Measurements from ENCODE around the gene ATP5F1B.

Gene ATP5F1B

DNA sequence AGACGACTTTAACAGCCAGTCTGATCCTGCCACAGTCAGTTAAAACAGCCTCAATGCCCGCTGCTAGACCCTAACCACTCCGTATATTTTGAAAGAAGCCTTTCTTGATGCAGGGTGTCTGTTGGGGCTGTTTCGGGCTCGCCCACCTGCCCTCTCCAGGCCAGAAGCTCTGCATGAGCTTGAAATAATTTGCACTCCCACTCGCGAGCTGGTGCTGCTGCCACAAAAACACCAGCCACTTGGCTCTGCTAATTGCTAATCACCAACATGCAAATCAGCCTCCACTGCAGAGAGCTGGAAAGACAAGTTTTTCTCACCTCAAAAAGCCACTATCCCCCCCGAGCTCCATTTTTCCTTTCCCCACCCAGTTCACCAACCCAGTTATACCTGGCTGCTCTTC lies 31.2 kb downstream of the ATP5F1B start:
- no peak for DNase-seq

DNA sequence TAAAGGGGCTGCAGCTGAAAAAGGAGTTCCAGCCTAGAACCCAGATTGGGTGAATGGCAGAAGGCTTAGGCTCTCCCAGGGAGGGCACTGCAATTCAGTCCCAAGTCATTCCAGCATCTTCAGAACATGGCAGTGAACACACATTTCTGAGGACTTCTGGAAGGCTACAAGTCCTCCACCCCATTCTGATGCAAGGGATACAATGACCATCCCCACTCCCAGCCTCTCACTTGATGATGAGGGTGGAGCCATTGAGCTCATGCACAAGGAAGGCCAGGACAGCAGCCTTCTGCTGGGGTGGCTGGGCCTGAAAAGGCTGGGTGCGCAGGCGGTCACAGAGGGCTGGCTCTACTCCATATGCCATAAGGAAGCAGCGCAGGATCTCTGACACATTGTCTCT lies 41.4 kb downstream of the ATP5F1B start:
- DNase-seq = no peak

DNA sequence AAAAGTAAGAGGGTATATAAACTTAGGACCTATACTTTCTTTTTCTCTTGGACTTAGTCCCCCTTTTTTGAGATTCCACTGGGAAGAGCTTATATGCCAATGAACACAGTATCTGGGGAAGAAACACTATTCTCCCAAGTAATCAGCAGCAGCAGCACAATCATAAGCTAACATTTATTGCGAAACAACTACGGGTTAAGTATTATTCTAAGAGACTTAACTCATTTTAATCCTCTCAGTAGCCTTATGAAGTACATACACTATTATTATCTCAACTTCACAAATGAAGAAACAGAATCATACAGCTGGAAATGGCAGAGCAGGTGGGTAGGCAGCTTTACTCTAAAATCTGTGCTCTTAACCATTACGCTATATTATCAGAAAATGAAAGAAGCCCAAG lies 43.5 kb downstream of the ATP5F1B start:
- no peak for DNase-seq

DNA sequence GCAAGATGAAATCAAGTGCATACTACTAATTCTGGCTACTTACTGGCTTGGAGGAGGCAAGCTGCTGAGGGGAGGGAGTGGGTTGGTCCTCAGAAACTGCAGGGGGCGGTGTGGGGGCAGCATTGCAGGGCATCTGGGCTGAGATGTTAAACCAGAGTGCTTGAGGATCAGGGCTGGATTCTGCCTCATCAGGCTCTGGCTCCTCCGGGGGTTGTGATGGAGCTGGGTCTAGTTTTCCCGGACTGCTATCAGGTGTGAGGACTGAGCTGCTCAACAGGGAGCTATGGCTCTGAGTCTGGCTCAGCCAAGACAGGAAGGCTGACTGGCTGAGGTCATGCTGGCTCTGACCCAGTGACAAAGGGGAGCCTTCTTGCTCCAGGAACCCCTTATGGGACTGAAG lies 44.3 kb downstream of the ATP5F1B start:
- peak; percentile 48 for DNase-seq

DNA sequence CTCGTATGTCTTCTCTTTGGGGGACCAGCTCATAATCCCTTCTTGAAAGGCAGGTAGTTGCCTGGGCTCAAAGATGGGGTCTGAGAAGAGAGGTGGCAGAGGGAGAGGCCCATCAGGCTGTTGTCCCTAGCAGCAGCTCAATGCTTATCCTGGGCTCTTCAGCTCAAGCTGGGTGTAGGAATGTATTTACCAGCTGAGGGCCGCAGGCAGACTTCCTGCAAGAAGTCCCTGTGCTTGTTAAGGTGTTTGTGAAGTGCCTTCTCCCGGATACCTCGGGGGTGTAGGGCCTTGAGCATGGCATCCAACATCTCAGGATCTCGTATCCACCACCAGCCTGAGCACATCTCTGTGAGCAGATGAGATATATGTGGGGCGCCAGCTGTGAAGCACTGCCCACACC lies 45.0 kb downstream of the ATP5F1B start:
- no peak for DNase-seq

DNA sequence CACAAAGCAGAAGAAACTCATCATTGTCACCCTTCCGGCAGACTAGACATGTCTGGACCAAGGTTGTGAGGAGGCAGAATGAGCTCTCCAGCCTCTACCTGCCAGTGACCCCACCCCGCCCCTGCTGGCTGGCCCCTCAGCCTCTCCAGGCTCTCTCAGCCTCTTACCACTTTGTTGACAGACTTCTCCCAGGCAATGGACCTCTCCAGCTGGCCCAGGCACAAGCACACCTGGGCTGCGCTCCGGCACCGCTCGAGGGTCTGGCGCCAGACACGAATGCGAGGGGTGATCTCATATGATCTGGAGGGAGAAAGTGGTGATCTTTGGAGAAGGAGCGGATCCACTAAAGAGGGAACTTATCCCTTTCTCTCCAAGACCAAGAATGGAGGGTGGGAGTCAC lies 46.0 kb downstream of the ATP5F1B start:
- DNase-seq = no peak

DNA sequence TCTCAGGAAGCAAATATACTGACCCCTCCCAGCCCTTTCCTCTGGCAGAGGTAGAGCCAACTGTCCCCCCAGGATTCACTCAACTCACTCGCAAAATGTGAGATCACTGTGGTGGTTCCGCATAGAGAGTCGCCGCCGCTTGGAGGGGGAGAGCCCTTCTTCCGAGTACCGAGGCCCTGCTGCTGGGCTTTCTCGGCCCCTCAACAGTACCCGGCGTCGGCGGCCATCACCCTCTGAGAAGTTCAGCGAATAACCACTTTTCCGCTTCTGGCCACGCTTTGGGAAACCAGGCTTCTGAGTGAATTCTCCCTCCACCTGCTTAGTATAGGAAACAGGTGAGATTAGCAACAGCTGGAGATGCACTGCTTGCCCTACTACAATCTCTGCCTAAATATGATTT lies 46.7 kb downstream of the ATP5F1B start:
- no peak for DNase-seq

DNA sequence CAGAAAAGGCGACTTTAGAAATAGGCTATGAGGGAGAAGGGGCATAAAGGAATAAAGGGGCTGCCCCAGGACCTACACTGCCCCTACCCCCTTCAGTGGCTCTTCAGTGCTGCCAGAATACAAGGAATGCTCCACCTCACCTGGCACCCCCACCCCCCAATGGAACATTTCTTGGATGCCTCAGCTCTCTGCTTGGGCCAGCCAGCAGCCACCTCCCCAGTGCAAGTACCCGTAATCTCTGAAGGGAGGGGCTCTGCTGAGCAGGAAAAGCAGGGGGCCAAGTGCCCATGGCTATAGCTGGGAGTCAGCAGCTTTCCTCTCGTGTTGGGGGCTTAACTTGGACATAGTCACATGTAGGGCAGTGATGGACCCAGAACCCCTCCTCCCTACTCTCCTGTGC lies 49.0 kb downstream of the ATP5F1B start:
- no peak for DNase-seq

DNA sequence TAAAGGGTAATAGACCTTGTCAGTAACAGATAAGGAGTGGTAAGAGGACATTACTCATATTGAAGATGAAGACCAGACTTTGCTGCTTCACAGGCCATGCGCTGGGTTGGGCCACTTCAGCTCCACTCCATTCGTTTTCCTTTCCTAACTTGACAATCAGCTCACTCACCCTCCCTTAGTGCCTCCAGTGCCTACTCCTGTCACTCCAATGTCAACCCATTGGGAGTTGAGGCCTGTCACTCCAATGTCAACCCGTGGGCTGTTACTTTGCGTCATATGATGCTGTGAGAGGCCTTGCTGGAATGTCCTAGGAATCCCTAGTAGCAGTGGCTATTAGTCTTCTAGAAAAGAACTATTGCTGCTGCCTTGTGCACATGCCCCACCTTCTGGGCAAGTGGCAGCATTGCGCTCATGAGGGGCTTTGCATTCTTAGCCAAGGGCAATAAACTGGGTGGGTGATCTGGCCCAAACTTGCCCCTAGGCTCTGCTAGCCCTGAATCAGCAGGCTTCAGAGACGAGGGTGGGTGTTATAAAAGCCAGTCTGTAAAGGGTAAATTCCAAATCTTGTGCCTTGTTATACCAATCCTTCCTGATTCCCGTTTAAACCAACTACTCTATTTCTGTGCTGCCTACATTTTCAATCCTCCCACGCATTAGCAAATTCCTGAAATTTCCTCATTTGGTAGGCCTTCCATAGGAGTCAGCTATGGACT lies 51.7 kb downstream of the ATP5F1B start:
- peak; percentile 81 for DNase-seq

DNA sequence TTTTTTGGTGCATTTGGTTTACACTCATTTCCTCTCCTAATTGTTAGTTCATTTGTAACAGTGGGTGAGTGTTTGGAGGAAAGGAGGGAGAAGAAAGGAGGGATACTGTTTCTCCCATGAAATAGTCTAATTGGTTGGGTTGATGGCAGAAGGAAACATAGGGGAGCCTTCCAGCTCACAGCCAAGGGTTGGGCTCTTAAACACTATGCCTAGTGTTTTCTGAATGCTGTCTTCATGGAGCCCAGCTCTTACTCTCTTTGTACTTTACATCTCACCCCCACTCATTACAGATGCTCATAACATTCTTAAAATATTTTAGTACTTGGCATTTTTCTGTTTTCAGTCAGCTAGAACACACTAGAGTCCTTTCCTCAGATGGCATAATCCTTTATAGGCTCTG lies 53.8 kb downstream of the ATP5F1B start:
- DNase-seq = no peak

DNA sequence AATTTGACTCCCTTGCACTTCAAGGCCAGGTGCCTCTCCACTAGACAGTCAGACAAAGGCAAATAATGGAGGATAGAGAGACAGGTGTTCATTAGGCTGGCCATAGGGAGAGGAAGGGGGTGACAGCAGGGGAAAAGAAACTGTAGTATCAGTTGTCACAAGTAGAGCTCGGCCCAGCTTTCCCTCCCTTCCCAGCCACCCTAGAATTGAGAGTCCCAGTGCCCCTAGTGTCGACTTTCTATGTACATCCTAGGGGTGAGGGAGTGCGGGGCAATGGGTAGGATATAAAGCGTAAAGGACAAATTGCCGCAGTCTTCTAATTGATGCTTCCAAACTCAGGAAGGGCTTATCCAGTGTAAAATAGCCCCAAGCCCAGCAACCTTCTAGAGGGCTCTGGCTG lies 54.7 kb downstream of the ATP5F1B start:
- no peak for DNase-seq

DNA sequence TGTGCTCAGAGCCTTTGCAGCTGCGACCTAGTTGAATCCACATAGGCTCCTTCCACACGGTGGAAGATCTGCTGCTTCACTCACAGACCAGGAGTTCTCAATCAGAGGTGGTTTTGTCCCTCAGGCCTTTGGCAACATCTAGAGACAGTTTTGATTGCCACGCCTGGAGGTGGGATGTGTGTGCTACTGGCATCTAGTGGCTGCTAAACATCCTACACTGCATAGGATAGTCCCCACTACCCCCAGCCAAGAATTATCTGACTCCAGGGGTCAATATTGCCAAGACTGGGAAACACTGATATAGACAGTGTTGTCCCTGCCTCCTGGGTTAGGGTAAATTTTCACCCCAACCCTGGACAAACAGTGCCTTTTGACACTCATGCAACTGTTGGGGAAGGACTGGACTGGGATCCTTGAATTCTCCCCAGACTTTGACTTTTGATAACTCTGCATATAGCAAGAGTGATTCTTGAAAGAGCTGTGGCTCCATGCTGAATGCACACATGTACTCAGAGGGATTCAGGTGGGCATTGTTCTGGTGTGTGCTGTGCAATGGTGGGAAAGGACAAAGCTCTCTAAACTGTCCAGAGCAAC lies 55.5 kb downstream of the ATP5F1B start:
- DNase-seq = peak; percentile 75

DNA sequence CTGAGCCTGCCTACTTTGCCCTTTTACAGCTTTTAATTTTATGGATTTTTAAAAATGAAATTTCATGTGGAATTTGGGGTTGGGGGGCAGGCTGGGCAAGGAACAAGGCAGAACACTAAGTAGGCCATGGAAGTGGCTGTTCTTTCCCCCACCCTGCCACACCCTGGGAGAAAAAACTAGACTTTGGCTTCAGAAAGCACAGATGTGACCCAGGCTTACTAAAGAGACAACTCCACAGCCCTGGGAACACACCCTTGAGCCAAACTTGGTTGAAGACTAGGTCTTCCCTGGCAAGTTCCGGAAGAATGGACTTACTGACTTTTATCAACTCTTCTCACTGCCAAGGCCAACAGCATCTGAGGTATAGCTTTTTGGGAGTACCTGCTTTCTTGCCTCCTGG lies 56.0 kb downstream of the ATP5F1B start:
- no peak for DNase-seq
